Kidney epithelial cell (primary cell): ENCODE results near the gene VSIR. TPM values are rescaled to one million over a fixed set of nuclear protein-coding genes. Genes with fewer than 3 reads are reported as not detected.

Source experiments
- DNase-seq: peaks from one replicate; pipeline ENCODE4 v3.0.0-alpha.2; 2010; ENCODE audit warnings: low read depth
- H3K27me3 ChIP-seq: 2 replicates; pipeline ENCODE4 v1.6.0; 2011; ENCODE audit warnings: low read length; ENCODE audit not compliant: control insufficient read depth, insufficient read depth
- H3K36me3 ChIP-seq: 2 replicates; pipeline ENCODE4 v1.5.1; 2011; ENCODE audit warnings: low read length; ENCODE audit not compliant: control insufficient read depth, insufficient read depth
- H3K4me3 ChIP-seq: 2 replicates; pipeline ENCODE4 v1.5.1; 2011; ENCODE audit warnings: low read depth, mild to moderate bottlenecking, control low read depth, low read length
- CTCF ChIP-seq: IDR thresholded peaks from 2 replicates; pipeline ENCODE4 v1.5.1; 2011; ENCODE audit warnings: mild to moderate bottlenecking, moderate library complexity, low read length, control low read depth, inconsistent platforms; ENCODE audit not compliant: insufficient read depth, poor library complexity, severe bottlenecking
- total RNA-seq: library from RNA; depleted of rRNA; stranded (reverse); fragments of >200 nt; gene quantifications from 2 replicates; pipeline ENCODE4 v1.2.3, GENCODE V29; 2015

VSIR gene
- 1.1 and 2.8 TPM in 2 replicates for total RNA-seq

DNA sequence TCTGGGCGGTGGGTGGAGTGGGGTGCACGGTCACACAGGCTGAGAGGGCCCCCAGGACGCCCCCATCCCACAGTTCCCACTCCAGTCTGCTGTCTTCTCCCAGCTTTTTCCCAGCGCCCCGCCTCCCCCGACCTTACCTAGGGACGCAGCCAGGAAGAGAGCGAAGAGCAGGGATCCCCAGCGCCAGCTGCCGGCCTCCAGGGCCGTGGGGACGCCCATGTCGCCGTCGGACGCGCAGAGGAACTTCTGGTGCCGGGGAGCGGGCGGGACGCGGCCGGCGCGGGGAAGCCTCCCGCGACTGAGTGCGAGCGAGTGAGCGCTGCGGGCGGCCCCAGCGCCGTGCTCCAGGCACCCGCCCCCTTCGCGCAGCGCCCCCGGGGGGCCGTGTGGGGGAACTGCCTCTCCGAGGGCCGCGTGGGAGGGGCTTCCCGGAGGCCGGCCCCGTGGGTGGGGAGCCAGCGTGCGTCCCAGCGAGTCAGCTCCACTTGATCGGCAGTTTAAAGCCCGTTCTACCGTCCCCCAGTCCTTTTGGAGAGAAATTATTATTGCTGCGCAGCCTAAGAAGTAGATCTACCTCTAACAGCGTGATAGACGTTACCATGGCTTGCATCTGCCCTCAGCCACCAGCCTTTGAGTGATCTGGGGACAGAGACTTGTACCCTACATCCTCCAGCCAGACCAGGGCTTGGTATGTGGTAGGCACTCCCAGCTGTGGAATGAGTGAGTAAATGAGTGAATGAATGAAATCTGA, at the start of gene VSIR:
VSIR (minus strand) TSS at position 300 of the 751 bp plus-strand sequence; CDS start at position 219, 81 bp downstream.
- TF ChIP-seq CTCF = peak; percentile 55
- Histone ChIP-seq H3K27me3 (no peaks in the 10 kb centered on the region), H3K4me3 (peak within 1 kb of the TSS; percentile 35), H3K36me3 (no peaks in the 10 kb centered on the region)
- DNase-seq = no peak

GRCh38 chr10:71821909-71822763, 48.8 kb upstream of the VSIR start:
- TF ChIP-seq CTCF = no peak
- H3K4me3 ChIP-seq = no peak overlapping the region
- no peaks in the 10 kb centered on the region for H3K27me3 ChIP-seq
- DNase-seq = no peak
- H3K36me3 ChIP-seq = peaks cover 13% of the 10 kb centered on the region

GRCh38 chr10:71820966-71821365, 47.6 kb upstream of the VSIR start:
- Histone ChIP-seq H3K4me3 (no peak overlapping the region), H3K36me3 (peaks cover 13% of the 10 kb centered on the region), H3K27me3 (no peaks in the 10 kb centered on the region)
- TF ChIP-seq CTCF = no peak
- no peak for DNase-seq

- no peak overlapping the region for H3K4me3 ChIP-seq
Measured at GRCh38 chr10:71819985-71820384, 46.7 kb upstream of the VSIR start.

GRCh38 chr10:71819441-71819861, 46.1 kb upstream of the VSIR start:
- no peak for TF ChIP-seq CTCF
- DNase-seq = no peak
- H3K4me3 ChIP-seq = no peak overlapping the region
- H3K27me3 ChIP-seq = no peaks in the 10 kb centered on the region
- H3K36me3 ChIP-seq = peaks cover 12% of the 10 kb centered on the region

More at GRCh38 chr10:71819985-71820384, 46.7 kb upstream of the VSIR start:
- Histone ChIP-seq H3K27me3 (no peaks in the 10 kb centered on the region), H3K36me3 (peaks cover 13% of the 10 kb centered on the region)
- DNase-seq = no peak
- TF ChIP-seq CTCF = no peak
